ENCODE results near the gene PRKCA.
"Not testable (repeated sequence)": the region's sequence is repeated elsewhere in the genome, so short reads cannot be mapped to it uniquely, and the experiment has no call there.

DNA sequence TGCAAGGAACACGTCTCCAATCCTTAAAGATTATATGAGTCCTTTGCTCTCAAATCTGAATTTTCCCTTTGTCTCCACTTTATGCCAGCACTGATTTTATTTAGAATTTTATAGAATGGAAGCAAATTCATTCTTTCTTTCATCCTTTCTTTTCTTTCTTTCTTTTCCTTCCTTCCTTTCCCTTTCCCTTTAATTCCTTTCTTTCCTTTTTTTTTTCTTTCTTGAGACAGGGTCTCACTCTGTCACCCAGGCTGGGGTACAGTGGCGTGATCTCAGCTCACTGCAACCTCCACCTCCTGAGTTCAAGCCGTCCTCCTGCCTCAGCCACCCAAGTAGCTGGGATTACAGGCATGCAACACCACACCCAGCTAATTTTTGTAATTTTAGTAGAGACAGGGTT, 187.2 kb downstream of the PRKCA start:
- TF ChIP-seq, protein P1, sequence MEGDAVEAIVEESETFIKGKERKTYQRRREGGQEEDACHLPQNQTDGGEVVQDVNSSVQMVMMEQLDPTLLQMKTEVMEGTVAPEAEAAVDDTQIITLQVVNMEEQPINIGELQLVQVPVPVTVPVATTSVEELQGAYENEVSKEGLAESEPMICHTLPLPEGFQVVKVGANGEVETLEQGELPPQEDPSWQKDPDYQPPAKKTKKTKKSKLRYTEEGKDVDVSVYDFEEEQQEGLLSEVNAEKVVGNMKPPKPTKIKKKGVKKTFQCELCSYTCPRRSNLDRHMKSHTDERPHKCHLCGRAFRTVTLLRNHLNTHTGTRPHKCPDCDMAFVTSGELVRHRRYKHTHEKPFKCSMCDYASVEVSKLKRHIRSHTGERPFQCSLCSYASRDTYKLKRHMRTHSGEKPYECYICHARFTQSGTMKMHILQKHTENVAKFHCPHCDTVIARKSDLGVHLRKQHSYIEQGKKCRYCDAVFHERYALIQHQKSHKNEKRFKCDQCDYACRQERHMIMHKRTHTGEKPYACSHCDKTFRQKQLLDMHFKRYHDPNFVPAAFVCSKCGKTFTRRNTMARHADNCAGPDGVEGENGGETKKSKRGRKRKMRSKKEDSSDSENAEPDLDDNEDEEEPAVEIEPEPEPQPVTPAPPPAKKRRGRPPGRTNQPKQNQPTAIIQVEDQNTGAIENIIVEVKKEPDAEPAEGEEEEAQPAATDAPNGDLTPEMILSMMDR (IDR thresholded peaks at IDR 0.05; ENCODE audit: low read depth, low read length), result not testable (repeated sequence)
- not testable (repeated sequence) for TF ChIP-seq POLR2A (IDR thresholded peaks at IDR 0.05; ENCODE audit: extremely low read depth, insufficient read length); MYC (IDR thresholded peaks at IDR 0.05; ENCODE audit: low read depth, low read length)
- TF ChIP-seq, protein P2, sequence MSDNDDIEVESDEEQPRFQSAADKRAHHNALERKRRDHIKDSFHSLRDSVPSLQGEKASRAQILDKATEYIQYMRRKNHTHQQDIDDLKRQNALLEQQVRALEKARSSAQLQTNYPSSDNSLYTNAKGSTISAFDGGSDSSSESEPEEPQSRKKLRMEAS (IDR thresholded peaks at IDR 0.05; ENCODE audit: low read depth, low read length), result not testable (repeated sequence)

Data from NB4 (cell line).